ENCODE results near the gene MARCKSL1.

The MARCKSL1 gene

GRCh38 chr1:32335790-32336590 is at the start of gene MARCKSL1:
MARCKSL1 (minus strand) TSS chr1:32336233; CDS start chr1:32336033, 200 bp downstream.
- peak; percentile 55 for DNase-seq (ENCODE audit: low read depth)
- TF ChIP-seq CTCF (conservative IDR thresholded peaks at IDR 0.05; ENCODE audit: low read depth, low read length): no peak
- H3K4me3 ChIP-seq (ENCODE audit: low read depth, low read length): peak within 1 kb of the TSS; percentile 70

GRCh38 chr1:32380057-32380456 is 44.0 kb upstream of the MARCKSL1 start:
- no peak overlapping the region for H3K4me3 ChIP-seq (ENCODE audit: low read depth, low read length)
- no peak for TF ChIP-seq CTCF (conservative IDR thresholded peaks at IDR 0.05; ENCODE audit: low read depth, low read length)
- DNase-seq (ENCODE audit: low read depth): no peak

- no peak overlapping the region for H3K4me3 ChIP-seq (ENCODE audit: low read depth, low read length)
- no peak for TF ChIP-seq CTCF (conservative IDR thresholded peaks at IDR 0.05; ENCODE audit: low read depth, low read length)
- no peak for DNase-seq (ENCODE audit: low read depth)
Observed at GRCh38 chr1:32377541-32378220, 41.6 kb upstream of the MARCKSL1 start.

GRCh38 chr1:32376199-32376598 is 40.2 kb upstream of the MARCKSL1 start:
- TF ChIP-seq CTCF (conservative IDR thresholded peaks at IDR 0.05; ENCODE audit: low read depth, low read length): no peak
- no peak for DNase-seq (ENCODE audit: low read depth)
- no peak overlapping the region for H3K4me3 ChIP-seq (ENCODE audit: low read depth, low read length)

- no peak overlapping the region for H3K4me3 ChIP-seq (ENCODE audit: low read depth, low read length)
- TF ChIP-seq CTCF (conservative IDR thresholded peaks at IDR 0.05; ENCODE audit: low read depth, low read length): no peak
- DNase-seq (ENCODE audit: low read depth): no peak
Observed at GRCh38 chr1:32373996-32374592, 38.1 kb upstream of the MARCKSL1 start.

- no peak overlapping the region for H3K4me3 ChIP-seq (ENCODE audit: low read depth, low read length)
- TF ChIP-seq CTCF (conservative IDR thresholded peaks at IDR 0.05; ENCODE audit: low read depth, low read length): peak; percentile 12
- no peak for DNase-seq (ENCODE audit: low read depth)
Observed at GRCh38 chr1:32372149-32372756, 36.2 kb upstream of the MARCKSL1 start.

All from choroid plexus epithelial cell (primary cell).